Mucosa of descending colon (tissue), 3 donors: ENCODE results near the gene EPHA8. TPM values are rescaled to one million over a fixed set of nuclear protein-coding genes. Genes with fewer than 3 reads are reported as not detected.

Experiments used
- ATAC-seq: fragments of 200-7000 bp; cut with Tn5 transposase; one replicate; pipeline ENCODE4 v1.9.1; 2020; ENCODE audit warnings: mild to moderate bottlenecking, moderate library complexity
- DNase-seq, 3 donors: peaks; one replicate each; pipeline ENCODE4 v3.0.0-alpha.2; 2020
- H3K36me3 ChIP-seq: fragments of 200-600 bp; one replicate; pipeline ENCODE4 v1.8.0; 2021; ENCODE audit warnings: low read depth, mild to moderate bottlenecking
- H3K4me1 ChIP-seq: fragments of 200-600 bp; one replicate; pipeline ENCODE4 v1.8.0; 2021; ENCODE audit warnings: low read depth, mild to moderate bottlenecking
- H3K4me3 ChIP-seq: fragments of 200-600 bp; one replicate; pipeline ENCODE4 v1.8.0; 2021; ENCODE audit warnings: mild to moderate bottlenecking
- H3K9me3 ChIP-seq: fragments of 200-600 bp; one replicate; pipeline ENCODE4 v1.8.0; 2021; ENCODE audit warnings: mild to moderate bottlenecking
- CTCF ChIP-seq: fragments of 200-600 bp; IDR thresholded peaks from one replicate; pipeline ENCODE4 v1.8.0; 2022; ENCODE audit warnings: antibody characterized with exemption, mild to moderate bottlenecking
- intact Hi-C, 2 donors: fragments of 100-400 bp; cut with DNase I in 1 of 2; cut with micrococcal nuclease in 1 of 2; formaldehyde crosslinking; loops; one replicate each; pipeline versions ENCODE4 v1.11.0 to v1.11.1; 2022; cut with DNase I, micrococcal nuclease
- total RNA-seq, 3 donors: library from RNA; stranded (reverse); fragmentation: NEBNext Ultra II Directional in 2 of 3; extraction: Animal tissue kit (Norgen Biotek cat#: 25700) in 2 of 3; gene quantifications; one replicate each; pipeline versions ENCODE4 v1.2.1 to v1.2.4, GENCODE V29; 2021 to 2023
- donor health status: DM: no; HTN: no; CAD: no; lungs with moderate emphysema.
- donor health status: DM: no; HTN: no; CAD: no.
- donor health status: DM: no; HTN: yes; CAD: no.

Gene EPHA8
- total RNA-seq, 3 donors from 2014 or later: not detected

DNA sequence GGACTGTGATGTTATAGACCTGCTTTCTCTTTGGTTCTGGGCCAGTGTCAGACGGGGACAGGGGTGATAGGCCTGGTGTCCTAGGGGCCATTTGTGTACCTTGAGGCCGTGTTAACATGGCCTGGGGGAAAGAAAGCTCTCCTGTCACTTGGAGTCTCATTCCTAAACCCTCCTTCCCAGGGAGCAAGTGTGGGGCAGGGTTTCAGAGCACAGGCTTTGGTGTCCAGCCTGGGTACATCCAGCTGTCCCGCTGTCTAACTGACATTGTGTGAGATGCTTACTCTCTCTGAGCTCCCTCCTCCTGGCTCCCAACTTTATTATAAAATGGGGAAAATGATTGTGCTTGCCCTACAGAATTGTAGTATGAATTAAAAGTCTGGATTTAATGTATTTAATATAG, 32.6 kb upstream of the EPHA8 start:
- H3K36me3 ChIP-seq: no peaks in the 10 kb centered on the region
- TF ChIP-seq CTCF: no peak
- H3K4me1 ChIP-seq: no peaks in the 10 kb centered on the region
- H3K9me3 ChIP-seq: no peaks in the 10 kb centered on the region
- ATAC-seq: no peak
- H3K4me3 ChIP-seq: no peak overlapping the region
- no peak for DNase-seq
- intact Hi-C loops: no loop called here

- intact Hi-C loops: no loop called here
- Histone ChIP-seq H3K9me3 (no peaks in the 10 kb centered on the region), H3K4me3 (no peak overlapping the region), H3K4me1 (no peaks in the 10 kb centered on the region), H3K36me3 (no peaks in the 10 kb centered on the region)
- TF ChIP-seq CTCF: no peak
- DNase-seq (no peak), ATAC-seq (no peak)
Observed at GRCh38 chr1:22531251-22531650, 32.0 kb upstream of the EPHA8 start.

- no peaks in the 10 kb centered on the region for H3K9me3 ChIP-seq
- ATAC-seq (no peak), DNase-seq (no peak)
- no peaks in the 10 kb centered on the region for H3K36me3 ChIP-seq
- TF ChIP-seq CTCF: no peak
- intact Hi-C loops: no loop called here
- H3K4me3 ChIP-seq: no peak overlapping the region
- no peaks in the 10 kb centered on the region for H3K4me1 ChIP-seq
Observed at GRCh38 chr1:22533244-22533895, 29.9 kb upstream of the EPHA8 start.

DNA sequence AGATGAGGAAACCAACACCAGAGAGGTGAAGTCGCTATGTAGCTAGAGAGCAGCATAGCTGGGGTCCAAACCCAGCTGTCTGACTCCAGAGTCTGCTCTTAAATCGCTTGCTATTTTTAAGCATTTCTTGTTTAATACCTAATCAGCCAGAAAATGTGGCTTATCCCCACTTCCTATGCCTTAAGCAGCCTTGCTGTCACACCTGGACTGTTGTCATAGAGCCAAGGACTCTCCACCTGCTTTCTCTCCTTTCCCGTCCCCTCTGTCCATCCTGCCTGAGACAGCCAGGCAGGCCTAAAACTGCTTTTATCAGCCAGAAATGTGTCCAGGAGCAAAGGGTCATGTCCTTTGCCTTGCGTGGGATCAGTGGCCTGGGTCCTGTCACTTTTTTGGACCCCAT, 28.3 kb upstream of the EPHA8 start:
- H3K4me1 ChIP-seq: no peaks in the 10 kb centered on the region
- DNase-seq (no peak), ATAC-seq (no peak)
- intact Hi-C loops: no loop called here
- no peak for TF ChIP-seq CTCF
- H3K36me3 ChIP-seq: no peaks in the 10 kb centered on the region
- H3K4me3 ChIP-seq: no peak overlapping the region
- no peaks in the 10 kb centered on the region for H3K9me3 ChIP-seq

- no peak for ATAC-seq
- intact Hi-C loops: no loop called here
Observed at GRCh38 chr1:22535399-22535798, 27.9 kb upstream of the EPHA8 start.

More at GRCh38 chr1:22535399-22535798, 27.9 kb upstream of the EPHA8 start:
- H3K4me1 ChIP-seq: no peaks in the 10 kb centered on the region
- no peak for DNase-seq
- H3K9me3 ChIP-seq: no peaks in the 10 kb centered on the region
- no peaks in the 10 kb centered on the region for H3K36me3 ChIP-seq
- H3K4me3 ChIP-seq: no peak overlapping the region
- no peak for TF ChIP-seq CTCF
